GM19452 (cell line): ENCODE measurements around the gene HDAC6.
"Not testable (repeated sequence)": the region's sequence is repeated elsewhere in the genome, so short reads cannot be mapped to it uniquely, and the experiment has no call there.

Experiments used
- ATAC-seq: cut with Tn5 transposase; IDR thresholded peaks from one replicate; pipeline ENCODE4 v1.9.1; 2021; ENCODE audit not compliant: unreplicated experiment

HDAC6 gene

DNA sequence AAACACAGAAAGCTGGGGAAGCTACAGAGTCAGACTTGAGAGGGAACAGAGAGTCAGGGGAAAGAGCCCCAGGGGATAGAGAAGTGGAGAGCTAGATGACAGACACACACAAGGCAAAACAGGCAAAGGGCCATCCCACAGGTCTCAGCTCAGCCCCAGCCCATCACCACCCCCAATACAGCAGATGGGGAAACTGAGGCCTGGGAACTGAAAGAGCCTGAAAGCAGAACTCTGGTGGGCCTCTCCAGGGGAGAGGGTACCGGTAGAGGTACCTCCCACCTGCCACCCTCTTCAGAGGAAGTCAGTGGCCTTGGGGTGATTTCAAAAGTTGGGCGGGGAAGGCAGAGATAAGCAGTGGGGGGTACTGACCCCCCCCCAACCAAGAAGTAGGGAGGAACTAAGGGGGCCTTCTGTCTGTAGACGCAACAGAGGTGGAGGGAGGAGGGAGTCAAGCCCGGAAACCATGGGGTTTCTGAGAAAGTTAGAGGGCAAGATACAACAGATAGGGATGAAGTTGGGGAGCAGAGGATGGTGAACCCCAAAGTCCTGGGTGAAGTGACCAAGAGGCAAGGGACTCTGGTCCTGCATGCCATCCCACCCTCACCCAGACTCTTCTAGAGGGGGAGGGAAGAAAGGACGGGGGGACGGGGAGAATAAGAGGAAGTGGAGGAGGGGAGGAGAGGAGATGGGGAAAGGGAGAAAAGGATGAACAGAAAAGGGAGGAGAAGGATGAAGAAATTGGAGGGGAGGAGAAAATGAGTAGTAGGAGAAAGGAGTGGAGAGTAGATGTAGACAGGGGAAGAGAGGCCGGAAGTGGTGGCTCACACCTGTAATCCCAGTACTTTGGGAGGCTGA is 12.3 kb upstream of the HDAC6 start:
- no peak for ATAC-seq

- ATAC-seq: no peak
Observed at GRCh38 chrX:48790477-48790876, 11.4 kb upstream of the HDAC6 start.

DNA sequence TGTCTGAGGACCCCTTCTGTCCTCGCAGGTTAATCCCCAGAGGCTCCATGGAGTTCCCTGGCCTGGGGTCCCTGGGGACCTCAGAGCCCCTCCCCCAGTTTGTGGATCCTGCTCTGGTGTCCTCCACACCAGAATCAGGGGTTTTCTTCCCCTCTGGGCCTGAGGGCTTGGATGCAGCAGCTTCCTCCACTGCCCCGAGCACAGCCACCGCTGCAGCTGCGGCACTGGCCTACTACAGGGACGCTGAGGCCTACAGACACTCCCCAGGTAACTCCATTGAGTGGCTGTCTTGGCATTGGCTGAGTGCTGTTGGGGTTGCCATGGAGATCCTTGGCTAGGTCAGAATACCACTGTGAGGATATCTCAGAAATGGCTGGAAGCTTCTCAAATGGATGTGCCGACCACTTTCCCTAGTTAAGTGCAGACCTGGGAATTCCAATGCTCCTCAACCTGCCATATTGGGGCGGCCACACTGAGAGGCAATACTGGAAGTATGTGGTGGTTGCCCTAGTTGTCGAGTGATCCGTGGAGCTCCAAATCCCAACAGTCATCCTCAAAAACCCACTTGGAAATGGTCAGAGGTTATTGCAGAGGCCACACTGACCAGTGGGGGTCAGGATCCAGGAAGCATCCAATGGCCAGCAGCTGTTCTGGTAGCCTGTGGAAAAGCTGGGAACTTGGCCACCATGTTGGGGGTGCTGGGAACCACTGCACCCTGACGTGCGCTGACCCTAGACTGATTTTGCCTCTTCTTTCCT is 10.6 kb upstream of the HDAC6 start:
- no peak for ATAC-seq

DNA sequence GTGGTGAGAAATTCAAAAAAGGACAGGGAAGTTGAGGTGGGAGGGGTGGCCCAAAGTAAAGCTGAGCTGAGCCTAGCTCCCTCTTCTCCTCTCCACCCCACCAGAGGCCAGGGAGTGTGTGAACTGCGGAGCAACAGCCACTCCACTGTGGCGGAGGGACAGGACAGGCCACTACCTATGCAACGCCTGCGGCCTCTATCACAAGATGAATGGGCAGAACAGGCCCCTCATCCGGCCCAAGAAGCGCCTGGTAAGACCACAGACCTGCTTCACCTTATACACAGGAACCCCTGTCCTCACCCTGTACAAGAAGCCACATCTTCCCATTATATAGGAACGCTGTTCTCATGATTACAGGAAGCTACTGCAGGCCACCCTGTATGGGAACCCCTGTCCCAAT is 9.6 kb upstream of the HDAC6 start:
- no peak for ATAC-seq

- ATAC-seq: no peak
Observed at GRCh38 chrX:48793935-48794334, 7.9 kb upstream of the HDAC6 start.

GRCh38 chrX:48794340-48794910 is 7.4 kb upstream of the HDAC6 start:
- no peak for ATAC-seq

GRCh38 chrX:48794911-48795515 is 6.9 kb upstream of the HDAC6 start:
- no peak for ATAC-seq

GRCh38 chrX:48798318-48798717 is 3.5 kb upstream of the HDAC6 start:
- ATAC-seq: no peak

GRCh38 chrX:48800574-48801279 is 1.1 kb upstream of the HDAC6 start:
- no peak for ATAC-seq

- ATAC-seq: peak; percentile 47
Observed at GRCh38 chrX:48802089-48802904, 430 bp downstream of the HDAC6 start.

DNA sequence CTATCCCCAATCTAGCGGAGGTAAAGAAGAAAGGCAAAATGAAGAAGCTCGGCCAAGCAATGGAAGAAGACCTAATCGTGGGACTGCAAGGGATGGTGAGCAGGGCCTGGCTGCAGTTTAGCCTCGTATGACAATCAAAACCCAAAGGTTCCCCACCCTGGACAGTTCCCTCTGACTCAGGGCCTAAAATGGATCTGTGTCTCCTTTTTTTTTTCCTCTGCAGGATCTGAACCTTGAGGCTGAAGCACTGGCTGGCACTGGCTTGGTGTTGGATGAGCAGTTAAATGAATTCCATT is 986 bp downstream of the HDAC6 start:
- ATAC-seq: no peak

- no peak for ATAC-seq
Observed at GRCh38 chrX:48806081-48806480, 4.2 kb downstream of the HDAC6 start.

GRCh38 chrX:48813644-48814043 is 11.8 kb downstream of the HDAC6 start:
- ATAC-seq: no peak

GRCh38 chrX:48814722-48815121 is 12.9 kb downstream of the HDAC6 start:
- ATAC-seq: no peak

- ATAC-seq: no peak
Observed at GRCh38 chrX:48815266-48815665, 13.4 kb downstream of the HDAC6 start.

GRCh38 chrX:48816014-48816810 is 14.3 kb downstream of the HDAC6 start:
- ATAC-seq: no peak

- ATAC-seq: no peak
Observed at GRCh38 chrX:48818098-48818497, 16.2 kb downstream of the HDAC6 start.

DNA sequence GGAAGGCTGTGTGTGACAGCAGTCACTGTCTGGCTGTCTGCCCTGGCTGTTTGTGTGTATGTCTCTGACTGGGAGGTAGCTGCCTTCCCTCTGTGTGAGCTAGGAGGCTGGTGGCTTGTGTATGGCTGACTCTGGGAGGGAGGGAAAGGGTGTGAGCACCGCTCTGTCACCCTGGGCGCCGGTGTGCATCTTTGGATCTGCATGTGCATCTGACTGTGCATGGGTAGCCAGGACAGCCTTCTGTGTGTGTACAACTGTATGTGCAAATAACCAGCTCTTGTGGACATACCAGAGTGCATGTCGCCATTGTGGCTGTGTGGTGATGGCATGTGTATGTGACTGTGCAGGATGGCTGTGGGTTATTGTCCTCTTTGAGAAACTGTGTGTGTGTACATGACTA is 17.0 kb downstream of the HDAC6 start:
- ATAC-seq: no peak

GRCh38 chrX:48819394-48819793 is 17.5 kb downstream of the HDAC6 start:
- ATAC-seq: not testable (repeated sequence)
